HepG2 (cell line): ENCODE data around the gene ARG2. TPM values are rescaled to one million over a fixed set of nuclear protein-coding genes. Genes with fewer than 3 reads are reported as not detected.

Experiments
- ATAC-seq: fragments of 200-7000 bp; cut with Tn5 transposase; 3 replicates; pipeline ENCODE4 v1.9.1; 2020; ENCODE audit warnings: mild to moderate bottlenecking, moderate library complexity
- BruUV-seq: library from RNA; stranded (reverse); fragments of 400-500 nt; replicated peaks from 2 replicates; lab custom pipeline; 2021; lab: Mats Ljungman, UMichigan
- CTCF ChIA-PET: fragments of 300-600 bp; formaldehyde crosslinking; extraction: SDS; loops from one replicate; lab custom pipeline; 2021; ENCODE audit warnings: low total read pairs, inconsistent platforms, low intra/inter-chr PET ratio; lab: Yijun Ruan, JAX
- POLR2A ChIA-PET: fragments of 350-600 bp; sonication (Branson Sonifier 250); formaldehyde crosslinking; loops from one replicate; lab custom pipeline; 2020; ENCODE audit warnings: antibody characterized with exemption, inconsistent platforms; lab: Yijun Ruan, JAX
- DNase-seq: peaks from one replicate; pipeline ENCODE4 v3.0.0-alpha.2; 2015; ENCODE audit warnings: low spot score
- FAIRE-seq: peaks from 3 replicates; lab custom pipeline; 2011; peaks lifted over from hg19 to GRCh38; lab: Jason Lieb, UNC
- H2AFZ ChIP-seq: one replicate; pipeline ENCODE4 v1.6.1; 2011; ENCODE audit warnings: low read length, inconsistent platforms
- H3K27ac ChIP-seq: fragments of 300-600 bp; 3 replicates; pipeline ENCODE4 v1.8.0; 2011; ENCODE audit warnings: mixed run types, mild to moderate bottlenecking, mixed read lengths, low read length, inconsistent platforms; ENCODE audit not compliant: insufficient read depth; ENCODE audit errors: extremely low read length
- H3K27me3 ChIP-seq, 2 experiments: fragments of 200-600 bp in 1 of 2; 2 replicates in 1 of 2; 3 replicates in 1 of 2; pipeline versions ENCODE4 v1.6.0 to v1.8.0; 2011; ENCODE audit warnings: low read length in 2 of 2, mild to moderate bottlenecking in 2 of 2, moderate library complexity in 2 of 2, inconsistent platforms in 1 of 2; ENCODE audit not compliant: insufficient read depth in 2 of 2, control insufficient read depth in 1 of 2
- H3K36me3 ChIP-seq, 2 experiments: fragments of 200-600 bp in 1 of 2; replicated peaks in 1 of 2; 2 replicates in 1 of 2; 3 replicates in 1 of 2; pipeline versions ENCODE4 v1.5.1 to v1.8.0; 2011; ENCODE audit warnings: low read length in 2 of 2, inconsistent platforms in 1 of 2; ENCODE audit not compliant: insufficient read depth in 2 of 2, control insufficient read depth in 1 of 2
- H3K4me1 ChIP-seq: 2 replicates; pipeline ENCODE4 v1.5.1; 2012; ENCODE audit warnings: low read length, inconsistent platforms; ENCODE audit not compliant: insufficient read depth
- H3K4me2 ChIP-seq: 2 replicates; pipeline ENCODE4 v1.6.0; 2011; ENCODE audit warnings: low read depth, low read length, inconsistent platforms
- H3K4me3 ChIP-seq, 3 experiments: fragments of 200-600 bp in 1 of 3; sonication (generic), shearing (Covaris generic) in 1 of 3; replicated peaks in 1 of 3; 2 replicates each; pipeline ENCODE4 v1.5.1; 2011 to 2016; ENCODE audit warnings: low read length in 3 of 3, inconsistent platforms in 2 of 3, low read depth in 2 of 3, mild to moderate bottlenecking in 2 of 3, control low read depth in 1 of 3, mixed read lengths in 1 of 3; ENCODE audit not compliant: insufficient read depth in 1 of 3
- H3K79me2 ChIP-seq: one replicate; pipeline ENCODE4 v1.6.1; 2011; ENCODE audit warnings: low read length, inconsistent platforms; ENCODE audit not compliant: insufficient read depth
- H3K9ac ChIP-seq: 2 replicates; pipeline ENCODE4 v1.6.0; 2011; ENCODE audit warnings: mild to moderate bottlenecking, low read depth, low read length, inconsistent platforms; ENCODE audit not compliant: insufficient read depth
- H3K9me3 ChIP-seq: 2 replicates; pipeline ENCODE4 v1.5.1; 2012; ENCODE audit warnings: mild to moderate bottlenecking, low read length
- H4K20me1 ChIP-seq: 2 replicates; pipeline ENCODE4 v1.6.0; 2011; ENCODE audit warnings: inconsistent platforms, mild to moderate bottlenecking, low read length, moderate library complexity; ENCODE audit not compliant: insufficient read depth
- AGO2 ChIP-seq: fragments of 200-400 bp; formaldehyde crosslinking; optimal IDR thresholded peaks from 2 replicates; pipeline ENCODE3; 2017; ENCODE audit warnings: mild to moderate bottlenecking, low read depth, low read length, moderate library complexity
- FLYWCH1 ChIP-seq: sonication (generic); formaldehyde crosslinking; IDR thresholded peaks from 2 replicates; pipeline ENCODE4 v1.8.1; 2023; ENCODE audit warnings: mild to moderate bottlenecking, missing genetic modification reagents
- HDAC2 ChIP-seq: sonication (generic); formaldehyde crosslinking; IDR thresholded peaks from 2 replicates; pipeline ENCODE4 v1.4.0; 2020; ENCODE audit warnings: missing genetic modification reagents
- NFIC ChIP-seq: IDR thresholded peaks from 2 replicates; pipeline ENCODE4 v1.6.1; 2012; ENCODE audit warnings: mild to moderate bottlenecking, low read length, inconsistent platforms
- PAF1 ChIP-seq: IDR thresholded peaks from 2 replicates; pipeline ENCODE4 v1.6.1; 2016; ENCODE audit warnings: missing genetic modification reagents, missing compliant biosample characterization
- TCF12 ChIP-seq, 2 experiments: fragments of 450-650 bp in 1 of 2; sonication (generic) in 1 of 2; formaldehyde crosslinking in 1 of 2; IDR thresholded peaks; 2 replicates each; pipeline versions ENCODE4 v1.6.1 to v1.8.0; 2017 to 2022; ENCODE audit warnings: antibody characterized with exemption in 1 of 2, mild to moderate bottlenecking in 1 of 2, missing genetic modification reagents in 1 of 2, moderate library complexity in 1 of 2
- ZKSCAN5 ChIP-seq: sonication (generic); formaldehyde crosslinking; IDR thresholded peaks from 2 replicates; pipeline ENCODE4 v1.5.1; 2020; ENCODE audit warnings: mild to moderate bottlenecking, missing genetic modification reagents
- ZNF232 ChIP-seq: sonication (generic); formaldehyde crosslinking; IDR thresholded peaks from 2 replicates; pipeline ENCODE4 v1.4.0; 2020; ENCODE audit warnings: missing genetic modification reagents, borderline replicate concordance
- ZNF430 ChIP-seq: sonication (generic); formaldehyde crosslinking; IDR thresholded peaks from 2 replicates; pipeline ENCODE4 v1.9.0; 2021; ENCODE audit warnings: mild to moderate bottlenecking, missing genetic modification reagents
- ZNF558 ChIP-seq: sonication (generic); formaldehyde crosslinking; IDR thresholded peaks from 2 replicates; pipeline ENCODE4 v1.9.0; 2022; ENCODE audit warnings: mild to moderate bottlenecking, missing genetic modification reagents, borderline replicate concordance
- ZNF616 ChIP-seq: sonication (generic); formaldehyde crosslinking; IDR thresholded peaks from 2 replicates; pipeline ENCODE4 v1.5.0; 2020; ENCODE audit warnings: low read depth, mild to moderate bottlenecking, missing genetic modification reagents
- whole genome bisulfite sequencing: methylation state at CpG from one replicate; pipeline ENCODE4 v1.1.6; 2017; ENCODE audit warnings: low lambda C conversion rate; 5-methylcytosine and 5-hydroxymethylcytosine counted together
- in situ Hi-C: cut with HindIII; loops from 2 replicates; pipeline ENCODE4 v1.10.0; 2017; ENCODE audit warnings: low pct_unique_long_range_greater_than_20kb; ENCODE audit not compliant: extremely low pct_ligation_motif_present
- intact Hi-C: fragments of 100-400 bp; cut with micrococcal nuclease; formaldehyde crosslinking; loops from one replicate; pipeline ENCODE4 v1.10.0; 2022; ENCODE audit not compliant: unreplicated experiment
- polyA plus RNA-seq, 8 experiments: library from polyadenylated mRNA; depleted of rRNA in 3 of 8; stranded (reverse) in 7 of 8; unstranded in 1 of 8; fragments of >200 nt; fragmentation: Illumina TruSeq in 4 of 8; extraction: Trizol in 4 of 8; gene quantifications; 2 replicates each; pipeline versions ENCODE4 v1.2.1 to v1.2.3, GENCODE V29; 2011 to 2016; ENCODE audit warnings: low read depth in 4 of 8, missing spikeins in 1 of 8, mixed read lengths in 1 of 8; ENCODE audit not compliant: insufficient read depth in 1 of 8
- total RNA-seq, 5 experiments: library from RNA; depleted of rRNA; stranded (reverse); fragments of >200 nt; fragmentation: Illumina TruSeq; extraction: Trizol; gene quantifications; 2 replicates each; pipeline ENCODE4 v1.2.3, GENCODE V29; 2016; ENCODE audit warnings: low read depth in 1 of 5
- TF ChIP-seq, protein P1 (sequence below): IDR thresholded peaks from 2 replicates; pipeline ENCODE4 v1.6.1; 2016; ENCODE audit warnings: low read depth, missing genetic modification reagents, missing compliant biosample characterization
- TF ChIP-seq, protein P2 (sequence below): IDR thresholded peaks from 2 replicates; pipeline ENCODE4 v1.6.1; 2016; ENCODE audit warnings: low read depth, borderline replicate concordance
- TF ChIP-seq, protein P3 (sequence below): sonication (generic); formaldehyde crosslinking; IDR thresholded peaks from 2 replicates; pipeline ENCODE4 v1.4.0; 2020; ENCODE audit warnings: missing genetic modification reagents

ARG2 gene
- total and polyA plus RNA-seq, 2 of the 13 experiments (the other 11 are each of a cell fraction or from before 2014, with no cell fraction given) = 37.5 to 73.6 TPM

DNA sequence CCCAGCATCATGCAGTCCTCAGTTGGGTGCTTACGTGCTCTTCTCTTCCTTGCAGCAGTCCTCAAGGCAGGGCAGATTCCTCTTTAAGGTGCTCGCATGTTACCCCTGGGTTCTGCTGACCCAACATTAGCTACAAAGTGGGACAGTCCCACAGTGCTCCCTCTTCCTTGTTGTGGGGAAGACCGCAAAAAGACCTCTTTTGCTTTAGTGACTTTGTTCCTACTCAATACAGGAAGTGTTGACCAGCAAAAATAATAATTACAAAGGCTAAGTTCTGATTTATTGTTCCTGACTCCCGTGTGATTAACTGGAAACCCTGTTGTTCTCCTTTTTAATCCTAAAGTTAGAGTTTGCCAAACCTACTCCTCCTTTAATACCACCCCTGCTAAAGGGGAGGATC is 33.4 kb upstream of the ARG2 start:
- FAIRE-seq = no peak
- DNase-seq = no peak
- Histone ChIP-seq H3K79me2 (no peaks in the 10 kb centered on the region), H3K27me3 (no peaks in the 10 kb centered on the region), H3K9ac (no peak overlapping the region), H3K9me3 (no peaks in the 10 kb centered on the region), H3K4me3 (no peak overlapping the region), H4K20me1 (no peaks in the 10 kb centered on the region), H2AFZ (no peak overlapping the region), H3K4me1 (peaks cover 19% of the 10 kb centered on the region), H3K27ac (no peak overlapping the region), H3K4me2 (no peak overlapping the region), H3K36me3 (peaks cover 4 to 9% of the 10 kb centered on the region in 2 experiments; a peak in 3 of 5 replicates)
- ChIA-PET CTCF (interaction anchor here (3.5 kb wide), 1 partner anchor 80 kb away, joined by 49 read pairs; no protein-coding TSS in a partner anchor), POLR2A (no interaction called here)
- no TSS peak for BruUV-seq
- intact Hi-C loops = no loop called here
- in situ Hi-C loops = loop anchor here (10.0 kb wide), 2 partner anchors 78 to 118 kb away; partner anchors contain the start of gene RDH12
- 91% methylated on average over 4 of the region's 4 CpGs for WGBS
- ATAC-seq = no peak
- TF ChIP-seq NFIC (no peak), ZNF232 (CRISPR knock-in tag) (no peak), ZNF616 (CRISPR knock-in tag) (no peak), PAF1 (no peak), AGO2 (no peak), ZNF430 (CRISPR knock-in tag) (no peak), FLYWCH1 (CRISPR knock-in tag) (no peak), TCF12 (IDR thresholded peaks at IDR 0.05) (no peak), TCF12 (CRISPR knock-in tag; IDR thresholded peaks at IDR 0.05) (no peak), HDAC2 (CRISPR knock-in tag) (no peak), ZNF558 (CRISPR knock-in tag) (no peak), ZKSCAN5 (no peak)
- TF ChIP-seq, protein P1, sequence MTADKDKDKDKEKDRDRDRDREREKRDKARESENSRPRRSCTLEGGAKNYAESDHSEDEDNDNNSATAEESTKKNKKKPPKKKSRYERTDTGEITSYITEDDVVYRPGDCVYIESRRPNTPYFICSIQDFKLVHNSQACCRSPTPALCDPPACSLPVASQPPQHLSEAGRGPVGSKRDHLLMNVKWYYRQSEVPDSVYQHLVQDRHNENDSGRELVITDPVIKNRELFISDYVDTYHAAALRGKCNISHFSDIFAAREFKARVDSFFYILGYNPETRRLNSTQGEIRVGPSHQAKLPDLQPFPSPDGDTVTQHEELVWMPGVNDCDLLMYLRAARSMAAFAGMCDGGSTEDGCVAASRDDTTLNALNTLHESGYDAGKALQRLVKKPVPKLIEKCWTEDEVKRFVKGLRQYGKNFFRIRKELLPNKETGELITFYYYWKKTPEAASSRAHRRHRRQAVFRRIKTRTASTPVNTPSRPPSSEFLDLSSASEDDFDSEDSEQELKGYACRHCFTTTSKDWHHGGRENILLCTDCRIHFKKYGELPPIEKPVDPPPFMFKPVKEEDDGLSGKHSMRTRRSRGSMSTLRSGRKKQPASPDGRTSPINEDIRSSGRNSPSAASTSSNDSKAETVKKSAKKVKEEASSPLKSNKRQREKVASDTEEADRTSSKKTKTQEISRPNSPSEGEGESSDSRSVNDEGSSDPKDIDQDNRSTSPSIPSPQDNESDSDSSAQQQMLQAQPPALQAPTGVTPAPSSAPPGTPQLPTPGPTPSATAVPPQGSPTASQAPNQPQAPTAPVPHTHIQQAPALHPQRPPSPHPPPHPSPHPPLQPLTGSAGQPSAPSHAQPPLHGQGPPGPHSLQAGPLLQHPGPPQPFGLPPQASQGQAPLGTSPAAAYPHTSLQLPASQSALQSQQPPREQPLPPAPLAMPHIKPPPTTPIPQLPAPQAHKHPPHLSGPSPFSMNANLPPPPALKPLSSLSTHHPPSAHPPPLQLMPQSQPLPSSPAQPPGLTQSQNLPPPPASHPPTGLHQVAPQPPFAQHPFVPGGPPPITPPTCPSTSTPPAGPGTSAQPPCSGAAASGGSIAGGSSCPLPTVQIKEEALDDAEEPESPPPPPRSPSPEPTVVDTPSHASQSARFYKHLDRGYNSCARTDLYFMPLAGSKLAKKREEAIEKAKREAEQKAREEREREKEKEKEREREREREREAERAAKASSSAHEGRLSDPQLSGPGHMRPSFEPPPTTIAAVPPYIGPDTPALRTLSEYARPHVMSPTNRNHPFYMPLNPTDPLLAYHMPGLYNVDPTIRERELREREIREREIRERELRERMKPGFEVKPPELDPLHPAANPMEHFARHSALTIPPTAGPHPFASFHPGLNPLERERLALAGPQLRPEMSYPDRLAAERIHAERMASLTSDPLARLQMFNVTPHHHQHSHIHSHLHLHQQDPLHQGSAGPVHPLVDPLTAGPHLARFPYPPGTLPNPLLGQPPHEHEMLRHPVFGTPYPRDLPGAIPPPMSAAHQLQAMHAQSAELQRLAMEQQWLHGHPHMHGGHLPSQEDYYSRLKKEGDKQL (CRISPR knock-in tag) = no peak
- TF ChIP-seq, protein P2, sequence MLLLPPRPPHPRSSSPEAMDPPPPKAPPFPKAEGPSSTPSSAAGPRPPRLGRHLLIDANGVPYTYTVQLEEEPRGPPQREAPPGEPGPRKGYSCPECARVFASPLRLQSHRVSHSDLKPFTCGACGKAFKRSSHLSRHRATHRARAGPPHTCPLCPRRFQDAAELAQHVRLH = no peak
- TF ChIP-seq, protein P3, sequence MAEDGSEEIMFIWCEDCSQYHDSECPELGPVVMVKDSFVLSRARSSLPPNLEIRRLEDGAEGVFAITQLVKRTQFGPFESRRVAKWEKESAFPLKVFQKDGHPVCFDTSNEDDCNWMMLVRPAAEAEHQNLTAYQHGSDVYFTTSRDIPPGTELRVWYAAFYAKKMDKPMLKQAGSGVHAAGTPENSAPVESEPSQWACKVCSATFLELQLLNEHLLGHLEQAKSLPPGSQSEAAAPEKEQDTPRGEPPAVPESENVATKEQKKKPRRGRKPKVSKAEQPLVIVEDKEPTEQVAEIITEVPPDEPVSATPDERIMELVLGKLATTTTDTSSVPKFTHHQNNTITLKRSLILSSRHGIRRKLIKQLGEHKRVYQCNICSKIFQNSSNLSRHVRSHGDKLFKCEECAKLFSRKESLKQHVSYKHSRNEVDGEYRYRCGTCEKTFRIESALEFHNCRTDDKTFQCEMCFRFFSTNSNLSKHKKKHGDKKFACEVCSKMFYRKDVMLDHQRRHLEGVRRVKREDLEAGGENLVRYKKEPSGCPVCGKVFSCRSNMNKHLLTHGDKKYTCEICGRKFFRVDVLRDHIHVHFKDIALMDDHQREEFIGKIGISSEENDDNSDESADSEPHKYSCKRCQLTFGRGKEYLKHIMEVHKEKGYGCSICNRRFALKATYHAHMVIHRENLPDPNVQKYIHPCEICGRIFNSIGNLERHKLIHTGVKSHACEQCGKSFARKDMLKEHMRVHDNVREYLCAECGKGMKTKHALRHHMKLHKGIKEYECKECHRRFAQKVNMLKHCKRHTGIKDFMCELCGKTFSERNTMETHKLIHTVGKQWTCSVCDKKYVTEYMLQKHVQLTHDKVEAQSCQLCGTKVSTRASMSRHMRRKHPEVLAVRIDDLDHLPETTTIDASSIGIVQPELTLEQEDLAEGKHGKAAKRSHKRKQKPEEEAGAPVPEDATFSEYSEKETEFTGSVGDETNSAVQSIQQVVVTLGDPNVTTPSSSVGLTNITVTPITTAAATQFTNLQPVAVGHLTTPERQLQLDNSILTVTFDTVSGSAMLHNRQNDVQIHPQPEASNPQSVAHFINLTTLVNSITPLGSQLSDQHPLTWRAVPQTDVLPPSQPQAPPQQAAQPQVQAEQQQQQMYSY (CRISPR knock-in tag) = no peak
